Germinal center (tissue), 1 donor: Measurements from ENCODE around the gene CYP24A1.
"Not testable (repeated sequence)": the region's sequence is repeated elsewhere in the genome, so short reads cannot be mapped to it uniquely, and the experiment has no call there.

ENCODE experiments used
- DNase-seq: peaks from one replicate; pipeline ENCODE4 v3.0.0; 2012; ENCODE audit warnings: mixed read lengths, low spot score

Gene CYP24A1

DNA sequence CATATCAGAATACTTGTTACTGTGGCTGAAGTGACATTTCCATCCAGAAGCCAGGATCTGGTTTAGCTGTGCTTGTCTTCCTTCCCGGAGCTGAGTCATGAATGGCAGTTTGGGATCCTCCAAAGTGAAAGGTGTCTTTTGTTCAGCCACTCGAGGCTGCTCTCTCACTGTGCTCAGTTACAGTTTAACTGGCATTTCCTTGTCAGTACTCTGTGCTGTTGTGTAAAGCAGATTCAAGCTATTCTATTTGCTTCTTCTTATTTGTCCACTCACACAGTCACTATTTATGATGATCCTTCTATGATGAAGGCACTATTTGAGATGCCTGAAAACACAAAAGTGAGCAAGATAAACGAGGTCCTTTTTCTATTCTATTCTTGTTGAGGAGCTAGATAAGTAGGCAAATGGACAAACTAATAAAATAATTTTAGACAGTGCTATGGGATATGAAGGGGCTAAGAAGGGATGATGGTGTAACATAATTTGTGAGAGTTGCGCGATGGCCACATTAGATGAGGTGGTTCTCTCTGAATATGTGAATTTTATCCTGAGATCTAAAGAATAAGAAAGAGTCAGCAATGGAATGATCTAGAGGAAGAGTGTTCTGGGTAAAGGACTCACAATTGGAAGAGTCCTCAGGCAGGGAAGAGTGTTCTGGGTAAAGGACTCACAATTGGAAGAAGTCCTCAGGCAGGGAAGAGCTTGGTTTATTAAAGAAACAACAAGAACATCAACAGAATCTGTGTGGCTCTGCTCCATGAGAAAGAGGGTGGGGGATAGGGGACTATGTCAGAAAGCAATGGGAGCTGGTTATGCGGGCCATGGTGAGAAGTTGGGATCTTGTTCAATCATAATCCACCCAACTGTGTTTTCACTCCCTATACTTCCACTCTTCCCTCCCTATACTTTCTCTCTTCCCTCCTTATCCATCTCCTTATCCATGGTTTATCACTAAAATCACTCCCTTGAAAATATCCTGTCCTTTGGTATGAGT is 40.1 kb downstream of the CYP24A1 start:
- DNase-seq: no peak

DNA sequence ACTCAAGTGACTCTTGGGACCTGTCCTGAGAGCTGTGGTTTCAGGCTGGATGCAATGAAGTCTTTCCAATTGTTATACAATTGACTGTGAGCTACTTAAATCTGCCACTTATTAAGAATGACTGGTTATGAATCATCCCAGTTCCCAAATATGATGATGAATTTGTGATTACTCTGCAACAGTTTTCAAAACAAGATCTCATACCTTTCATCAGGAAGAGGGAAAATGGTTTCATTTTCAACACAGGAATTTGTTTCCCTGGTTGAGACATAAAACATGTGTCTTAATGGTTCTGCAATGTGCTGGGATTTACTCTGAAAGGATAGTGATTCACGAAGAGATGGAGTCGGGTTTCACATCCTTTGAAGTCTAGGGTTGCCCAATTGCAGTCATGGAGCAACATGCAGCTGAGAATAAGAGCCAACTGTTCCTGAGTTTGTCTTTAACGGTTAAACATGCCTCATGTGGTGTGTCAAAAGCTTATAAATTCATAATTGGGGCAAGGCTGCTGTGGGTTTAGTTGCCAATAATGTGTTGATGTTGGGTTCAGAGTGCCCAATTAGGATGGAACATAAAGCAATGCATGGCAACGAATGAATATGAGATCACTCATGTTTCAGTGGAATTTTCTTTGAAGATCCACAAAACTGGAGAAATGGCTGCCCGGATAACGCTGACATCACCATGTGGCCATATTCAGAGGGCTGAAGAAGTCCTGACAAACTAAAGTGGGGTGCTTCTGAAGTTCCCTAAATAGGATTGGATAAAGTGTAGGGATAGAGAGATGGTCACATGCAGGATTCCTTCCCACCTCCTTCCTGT is 41.0 kb downstream of the CYP24A1 start:
- DNase-seq: no peak

DNA sequence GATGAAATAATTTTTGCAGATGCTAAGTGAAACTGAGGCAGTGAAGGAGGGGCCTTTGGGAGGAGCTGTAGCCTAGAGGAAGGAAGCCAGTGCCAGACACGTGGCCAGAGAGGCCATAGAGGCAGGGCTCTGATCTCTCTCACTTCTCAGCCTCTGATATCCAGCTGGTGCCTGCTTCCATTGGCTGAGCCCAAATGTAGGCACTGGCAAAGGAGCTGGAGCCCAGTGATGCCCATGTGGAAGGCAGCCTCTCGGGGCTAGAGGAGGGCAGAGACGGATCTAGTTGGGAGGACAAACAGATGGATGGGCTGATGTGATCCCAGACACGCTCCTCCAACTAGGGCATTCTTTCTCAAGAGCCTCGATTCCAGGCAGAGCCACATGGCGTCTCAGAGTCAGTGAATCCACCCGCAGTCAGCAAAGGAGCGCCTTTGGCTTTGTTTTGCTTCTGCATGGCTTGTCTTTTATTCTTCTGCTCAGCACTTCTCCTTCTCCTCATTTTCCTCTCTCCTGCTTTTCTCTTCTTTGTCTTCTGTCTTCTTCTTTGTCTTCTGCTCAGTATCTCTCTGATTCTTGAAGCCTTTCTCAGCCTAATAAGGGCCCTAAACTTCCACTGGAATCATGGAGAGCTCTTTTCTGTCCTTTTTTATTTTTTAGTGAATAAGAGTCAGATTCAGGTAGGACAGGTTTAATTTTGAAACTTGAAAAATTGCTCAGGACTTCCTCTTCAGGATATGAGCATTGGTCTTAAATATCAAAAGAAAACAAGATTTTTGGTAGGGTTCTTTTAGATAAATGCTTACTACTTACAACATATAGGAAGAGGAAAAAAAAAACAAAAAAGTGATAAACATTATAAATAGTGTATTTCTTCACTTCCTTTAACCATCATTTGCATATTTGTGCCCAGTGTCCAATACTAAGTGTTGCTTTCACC is 41.8 kb downstream of the CYP24A1 start:
- no peak for DNase-seq

DNA sequence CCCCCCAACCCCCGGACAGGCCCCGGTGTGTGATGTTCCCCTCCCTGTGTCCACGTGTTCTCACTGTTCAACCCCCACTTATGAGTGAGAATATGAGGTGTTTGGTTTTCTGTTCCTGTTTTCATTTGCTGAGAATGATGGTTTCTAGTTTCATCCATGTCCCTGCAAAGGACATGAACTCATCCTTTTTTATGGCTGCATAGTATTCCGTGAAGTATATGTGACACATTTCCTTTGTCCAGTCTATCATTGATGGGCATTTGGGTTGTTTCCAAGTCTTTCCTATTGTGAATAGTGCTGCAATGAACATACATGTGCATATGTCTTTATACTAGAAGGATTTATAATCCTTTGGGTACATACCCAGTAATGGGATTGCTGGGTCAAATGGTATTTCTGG is 42.7 kb downstream of the CYP24A1 start:
- DNase-seq: not testable (repeated sequence)

DNA sequence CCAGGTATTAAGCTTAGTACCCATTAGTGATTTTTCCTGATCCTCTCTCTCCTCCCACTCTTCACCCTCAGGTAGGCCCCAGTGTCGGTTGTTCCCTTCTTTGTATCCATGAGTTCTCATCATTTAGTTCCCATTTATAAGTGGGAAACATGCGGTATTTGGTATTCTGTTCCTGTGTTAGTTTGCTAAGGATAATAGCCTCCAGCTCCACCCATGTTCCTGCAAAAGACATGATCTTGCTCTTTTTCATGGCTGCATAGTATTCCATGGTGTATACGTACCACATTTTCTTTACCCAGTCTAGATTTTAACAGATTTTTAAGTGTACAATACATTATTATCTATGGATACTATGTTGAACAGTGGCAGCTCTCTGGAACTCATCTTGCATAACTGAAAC is 44.4 kb downstream of the CYP24A1 start:
- no peak for DNase-seq

DNA sequence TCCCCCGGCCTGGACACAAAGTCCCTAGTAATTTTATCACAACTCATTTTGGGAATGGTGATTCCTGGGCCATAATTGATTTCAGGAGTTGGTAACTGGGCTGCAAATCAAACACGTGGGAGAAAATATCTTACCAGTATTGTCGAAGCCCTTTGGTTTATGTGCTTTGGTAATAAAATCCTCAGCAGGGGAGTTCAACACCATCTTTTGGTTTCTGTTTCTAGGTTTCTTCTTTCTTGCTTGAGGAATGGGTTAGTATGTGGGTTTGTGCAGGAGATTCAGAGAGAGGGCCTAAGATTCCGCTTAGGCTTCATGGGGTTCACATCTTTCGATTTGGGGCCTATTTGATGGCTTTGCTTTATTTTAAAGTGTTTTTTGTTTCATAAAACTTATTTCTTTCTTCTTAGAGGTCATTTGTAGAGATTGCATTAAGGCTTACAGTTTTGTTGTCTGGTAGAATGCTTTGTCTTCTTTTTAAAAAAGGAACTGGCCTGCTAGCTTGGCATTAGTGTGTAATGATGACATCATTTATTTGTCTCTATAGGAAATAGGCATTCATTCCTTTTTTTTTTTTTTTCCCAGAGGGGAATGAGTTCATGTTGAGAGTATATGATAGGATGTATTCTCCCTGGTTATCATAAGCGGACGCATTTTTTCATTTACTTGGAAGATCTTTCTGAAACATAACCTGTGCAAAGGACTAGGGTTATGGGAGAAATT is 45.8 kb downstream of the CYP24A1 start:
- DNase-seq: no peak

DNA sequence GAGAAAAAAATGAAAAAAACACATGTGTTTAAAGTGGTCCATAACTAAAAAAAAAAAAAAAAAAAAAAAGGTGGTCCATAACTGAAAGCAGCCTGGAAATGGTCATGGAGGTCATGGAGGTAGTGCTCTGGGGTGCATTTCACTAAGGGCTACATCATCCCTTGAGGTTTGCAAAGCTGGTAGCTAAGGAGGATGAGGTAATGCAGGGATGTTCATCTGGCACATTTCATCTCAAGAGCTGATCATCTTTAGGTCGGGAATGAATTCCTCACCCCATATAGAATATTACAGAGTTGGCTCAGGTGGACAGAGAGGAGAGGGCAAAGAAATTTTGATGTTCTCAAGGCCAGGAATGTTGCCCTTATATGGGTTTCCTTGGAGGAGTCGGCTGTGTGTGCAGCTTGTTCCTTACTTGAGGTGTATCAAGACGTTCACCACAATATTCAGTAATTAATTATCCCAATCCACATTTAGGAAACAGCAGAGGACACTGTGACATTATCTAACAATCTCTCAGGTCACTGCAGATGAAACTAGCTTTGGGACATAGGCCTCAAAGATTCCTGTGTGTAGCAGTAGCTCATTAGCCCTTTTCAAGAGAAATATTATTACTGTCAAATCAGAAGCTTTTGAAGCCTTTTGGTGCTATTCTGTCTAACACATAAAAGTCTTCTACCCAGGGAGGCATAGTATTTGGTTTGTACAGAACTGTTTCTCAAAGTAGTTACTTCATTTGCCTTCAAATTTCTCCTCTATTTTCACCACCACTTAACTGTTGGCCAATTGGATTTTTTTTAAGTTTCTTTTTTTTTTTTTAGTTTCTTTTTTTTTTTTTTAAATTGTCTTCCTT is 46.8 kb downstream of the CYP24A1 start:
- no peak for DNase-seq

DNA sequence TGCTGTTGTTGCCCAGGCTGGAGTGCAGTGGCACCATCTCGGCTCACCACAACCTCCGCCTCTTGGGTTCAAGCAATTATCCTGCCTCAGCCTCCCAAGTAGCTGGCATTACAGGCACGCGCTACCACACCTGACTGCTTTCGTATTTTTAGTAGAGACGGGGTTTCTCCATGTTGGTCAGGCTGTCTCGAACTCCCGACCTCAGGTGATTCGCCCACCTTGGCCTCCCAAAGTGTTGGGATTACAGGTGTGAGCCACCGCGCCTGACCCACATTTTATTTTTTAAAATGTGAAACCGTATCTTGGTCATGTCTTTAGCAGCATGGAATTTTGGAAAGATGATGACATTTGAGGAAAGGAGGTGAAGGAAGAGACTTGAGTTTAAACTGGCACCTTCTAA is 47.5 kb downstream of the CYP24A1 start:
- not testable (repeated sequence) for DNase-seq

DNA sequence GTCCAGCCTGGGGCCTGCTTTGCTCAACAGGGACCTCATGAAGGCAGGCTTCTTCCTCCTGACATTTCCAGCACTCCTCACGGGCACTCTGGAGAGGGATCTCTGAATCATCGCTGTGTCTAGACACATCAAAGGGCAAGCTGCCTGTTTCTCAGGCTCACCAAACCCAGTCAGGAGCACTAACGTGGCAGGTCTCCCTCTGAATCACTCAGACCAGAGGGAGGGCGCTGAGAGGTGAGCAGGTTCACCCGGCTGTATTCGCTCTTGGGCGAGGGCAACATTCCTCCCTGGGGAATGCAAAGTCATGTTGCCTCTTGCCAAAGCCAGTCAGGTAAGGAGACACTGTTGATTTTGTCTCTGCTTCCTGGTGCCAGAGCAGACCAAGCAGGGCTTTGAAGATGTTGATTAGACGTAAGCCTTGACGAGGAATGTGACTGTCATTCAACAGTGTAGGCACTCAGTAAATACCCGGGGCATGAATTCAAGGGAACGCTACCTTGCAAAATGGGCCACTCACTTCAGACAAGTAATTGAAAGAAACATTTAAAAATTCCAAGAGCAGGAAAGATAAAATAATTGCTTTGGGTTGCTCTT is 50.1 kb downstream of the CYP24A1 start:
- DNase-seq: no peak

DNA sequence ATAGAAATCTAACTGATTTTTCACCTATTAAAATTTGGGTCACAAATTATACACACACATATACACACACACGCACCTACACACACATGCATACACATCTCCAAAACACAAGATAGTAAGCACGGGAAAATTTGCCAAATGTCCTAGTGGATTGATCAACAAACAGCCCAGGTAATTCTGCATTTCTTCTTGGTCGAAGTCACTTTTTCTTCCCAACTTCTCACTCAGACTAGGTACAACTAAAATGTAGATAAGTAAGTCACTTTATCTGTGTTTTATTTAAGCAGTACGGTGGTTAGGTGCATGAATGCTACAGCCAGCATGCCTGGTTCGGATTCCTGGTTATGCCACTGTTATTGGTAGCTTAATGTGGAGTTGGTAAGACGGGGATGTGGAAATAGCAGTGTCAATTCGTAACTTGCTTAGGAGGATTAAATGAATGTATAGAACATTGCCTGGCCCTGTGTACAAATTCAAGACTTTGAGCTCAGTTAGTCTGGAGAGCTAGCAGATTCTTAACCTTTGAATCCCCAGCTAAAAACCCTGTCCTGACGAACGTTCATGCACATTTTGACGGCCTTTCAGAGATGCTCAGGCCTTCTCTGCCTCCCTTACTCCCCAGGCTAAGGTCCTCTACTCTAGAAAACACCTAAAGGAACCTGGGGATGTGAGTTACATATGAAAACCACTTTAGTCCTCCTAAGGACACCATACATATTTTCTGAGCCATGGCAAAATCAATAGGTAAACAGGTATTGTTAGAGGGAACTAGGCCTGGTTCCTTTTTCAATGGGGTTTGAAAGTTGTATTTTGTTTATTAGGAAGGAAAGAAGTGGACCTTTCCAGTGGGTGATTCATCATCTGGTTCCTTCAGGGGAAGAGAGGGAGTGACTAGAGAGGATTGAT is 50.9 kb downstream of the CYP24A1 start:
- DNase-seq: no peak

DNA sequence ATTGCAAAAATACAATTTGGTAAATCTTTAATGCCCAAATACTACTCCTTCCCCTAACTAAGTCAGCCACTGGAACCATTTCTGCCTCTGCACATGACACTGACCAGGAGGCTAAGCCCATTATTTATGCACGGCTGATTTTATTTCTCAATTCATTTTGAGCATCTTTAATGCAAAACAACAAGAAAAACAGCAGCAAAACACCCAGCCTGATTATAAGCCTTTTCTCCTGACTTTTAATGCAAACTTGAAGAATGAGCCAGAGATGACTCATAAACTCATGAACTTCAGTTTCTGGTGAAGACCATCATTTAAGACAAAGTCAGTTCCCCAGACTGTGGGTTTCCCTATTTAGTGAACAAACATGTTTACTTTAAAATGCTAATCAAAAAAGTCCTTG is 51.6 kb downstream of the CYP24A1 start:
- peak; percentile 15 for DNase-seq

DNA sequence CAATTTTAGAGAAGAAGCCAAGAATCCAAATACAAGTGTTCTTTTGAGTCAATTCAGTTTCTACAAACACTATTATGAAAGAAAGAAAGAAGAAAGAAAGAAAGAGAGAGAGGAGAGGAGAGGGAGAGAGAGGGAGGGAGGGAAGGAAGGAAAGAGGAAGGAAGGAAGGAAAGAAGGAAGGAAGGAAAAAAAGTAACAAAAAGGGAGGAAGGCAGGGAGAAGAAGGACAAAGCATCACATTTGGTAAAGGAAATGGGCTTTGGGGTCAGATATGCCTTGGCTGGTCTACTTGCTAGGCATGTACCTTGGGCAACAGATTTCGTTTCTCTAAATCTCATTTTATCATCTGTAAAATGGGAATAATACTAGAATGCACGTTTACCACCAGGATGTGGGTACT is 54.0 kb downstream of the CYP24A1 start:
- no peak for DNase-seq

DNA sequence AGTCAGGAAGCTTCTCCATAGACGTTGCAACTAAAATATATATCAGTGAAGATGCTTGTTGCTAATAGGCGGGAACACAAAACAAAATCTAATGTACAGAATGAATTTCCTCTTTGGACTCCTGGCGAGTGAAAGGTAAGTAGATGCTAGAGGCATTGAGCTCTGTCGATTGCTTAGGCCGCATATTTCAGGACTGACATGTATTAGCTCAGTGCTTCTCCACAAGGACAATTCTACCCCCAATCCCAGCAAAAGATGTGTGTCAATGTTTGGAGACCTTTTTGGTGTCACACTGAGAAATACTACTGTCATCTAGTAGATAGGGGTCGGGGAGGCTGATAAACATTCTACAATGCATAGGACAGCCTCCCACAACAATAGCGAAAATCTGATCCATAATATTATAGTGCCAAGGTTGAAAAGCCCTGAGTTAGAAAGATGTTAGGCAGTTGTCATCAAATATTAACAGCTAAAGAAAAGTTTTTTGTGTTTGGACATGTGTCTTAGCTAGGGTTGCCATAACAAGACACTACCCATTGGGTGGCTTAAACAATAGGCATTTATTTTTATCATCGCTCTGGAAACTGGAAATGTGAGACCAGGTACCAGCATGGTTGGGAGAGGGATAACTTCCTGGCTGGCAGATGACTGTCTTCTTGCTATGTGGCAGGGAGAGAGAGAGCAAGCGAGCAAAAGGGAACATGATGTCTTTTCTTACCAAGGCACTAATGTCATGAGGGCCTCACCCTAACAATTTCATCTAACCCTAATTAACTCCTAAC is 55.4 kb downstream of the CYP24A1 start:
- DNase-seq: no peak

DNA sequence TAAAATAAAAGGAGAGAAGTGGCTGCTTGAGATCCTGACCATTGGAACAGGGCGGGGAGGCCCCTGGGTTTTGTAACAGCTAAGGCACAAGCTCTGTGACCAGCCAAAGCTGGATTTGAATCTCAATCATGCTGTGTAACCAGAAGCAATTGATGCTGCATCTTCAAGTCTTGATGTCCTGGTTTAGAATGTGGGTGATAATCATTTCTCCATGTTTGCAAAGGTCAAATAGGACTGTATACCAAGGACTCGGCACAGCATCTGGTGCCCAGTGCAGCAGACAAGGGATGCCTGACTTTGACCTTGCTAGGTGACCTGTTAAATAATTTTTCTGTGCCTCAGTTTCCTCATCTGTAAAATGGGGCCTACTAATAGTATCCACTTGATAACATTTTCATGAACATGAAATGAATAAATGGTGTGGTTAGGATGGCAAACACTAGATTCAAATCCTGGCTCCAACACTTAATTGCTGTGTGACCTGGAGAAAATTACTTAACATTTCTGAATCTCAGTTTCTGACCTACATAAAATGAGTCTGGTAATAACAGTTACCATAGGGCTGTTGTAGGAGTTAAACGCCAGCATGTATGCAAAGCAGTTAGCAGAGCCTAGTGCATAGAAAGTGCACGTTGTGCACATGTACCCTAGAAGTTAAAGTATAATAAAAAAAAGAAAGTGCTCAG is 57.1 kb downstream of the CYP24A1 start:
- DNase-seq: no peak

DNA sequence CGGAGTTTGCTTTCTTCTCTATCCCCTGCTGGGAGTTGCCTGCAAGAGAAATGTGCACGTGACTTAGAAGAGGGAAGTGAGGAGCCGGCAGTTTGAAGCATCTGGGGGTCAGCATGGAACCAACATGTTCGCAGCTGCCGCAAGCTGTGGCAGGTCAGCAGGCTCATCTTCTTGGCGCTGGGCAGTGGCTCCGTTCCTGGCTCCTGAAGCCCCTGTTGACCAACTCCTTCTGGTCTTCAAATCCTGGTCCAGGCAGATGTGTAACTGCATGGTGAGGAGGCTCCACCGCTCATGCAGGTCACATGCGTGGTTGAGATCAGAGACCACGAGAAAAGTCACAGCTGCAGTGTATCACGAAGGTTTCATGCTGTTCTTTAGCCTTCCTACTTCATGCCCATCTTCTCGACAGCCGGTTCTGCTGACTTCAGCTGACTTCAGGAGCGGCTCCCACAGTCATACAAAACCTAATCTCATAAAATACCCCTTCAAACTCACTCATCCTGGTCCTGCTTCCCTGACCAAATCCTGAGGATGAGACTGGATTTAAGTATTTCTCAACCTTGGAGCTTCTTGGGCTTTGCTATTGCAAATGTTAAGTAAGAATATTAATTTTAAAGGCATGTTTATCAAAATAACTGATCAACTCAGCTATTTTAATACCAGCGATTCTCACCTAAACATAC is 58.5 kb downstream of the CYP24A1 start:
- DNase-seq: no peak

DNA sequence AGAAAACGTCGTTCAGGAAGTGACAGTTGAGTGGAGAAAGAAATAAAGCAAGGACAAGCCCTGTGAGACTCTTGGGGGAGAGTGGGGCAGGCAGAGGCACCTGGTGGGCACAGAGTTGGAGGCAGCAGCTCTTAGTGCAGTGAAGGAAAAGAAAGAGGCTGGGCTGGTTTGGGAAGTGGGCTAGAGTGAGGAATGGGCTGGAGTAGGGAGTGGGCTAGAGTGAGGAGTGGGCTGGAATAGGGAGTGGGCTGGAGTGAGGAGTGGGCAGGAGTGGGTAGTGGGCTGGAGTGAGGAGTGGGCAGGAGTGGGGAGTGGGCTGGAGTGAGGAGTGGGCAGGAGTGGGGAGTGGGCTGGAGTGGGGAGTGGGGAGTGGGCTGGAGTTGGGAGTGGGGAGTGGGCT is 59.7 kb downstream of the CYP24A1 start:
- no peak for DNase-seq

DNA sequence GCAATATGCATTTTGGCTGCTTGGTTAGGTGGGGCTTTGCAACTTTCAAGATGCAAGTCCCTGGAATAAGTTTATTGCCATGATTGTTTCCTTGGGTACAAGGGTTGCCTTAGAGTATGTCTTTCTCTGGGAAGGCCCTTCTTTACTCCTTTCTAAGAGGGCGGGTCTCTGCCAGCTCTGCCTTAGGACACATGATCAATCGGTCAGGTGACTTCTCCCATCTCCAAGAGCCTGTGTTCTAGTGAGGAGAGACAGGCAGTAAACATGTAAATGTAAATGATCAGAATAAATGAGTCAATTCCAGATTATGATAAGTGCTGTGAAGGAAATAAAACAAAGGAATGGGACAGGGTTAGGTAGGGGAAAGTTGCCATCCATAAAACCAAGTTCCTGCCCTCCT is 60.2 kb downstream of the CYP24A1 start:
- DNase-seq: no peak
